ENCODE data around the gene MS4A4E. TPM values are rescaled to one million over a fixed set of nuclear protein-coding genes. Genes with fewer than 3 reads are reported as not detected.

The MS4A4E gene
- total RNA-seq, 4 donors from 2014 or later = 0.32 to 4.2 (median 0.88) TPM; not detected in 1

GRCh38 chr11:60170566-60170965 is 72.4 kb downstream of the MS4A4E start:
- 79 to 94% methylated on average over 1 of the region's 1 CpG for WGBS, 2 donors
- no peaks in the 10 kb centered on the region for H3K4me1 ChIP-seq
- peaks cover 0 to 6% (median 0%) of the 10 kb centered on the region in 3 donors for H3K9me3 ChIP-seq
- H3K4me3 ChIP-seq = no peak overlapping the region
- H3K27ac ChIP-seq = no peak overlapping the region
- DNase-seq = no peak
- intact Hi-C loops (cut with DNase I) = no loop called here
- no peak for TF ChIP-seq CTCF (IDR thresholded peaks at IDR 0.05)
- TF ChIP-seq POLR2A (IDR thresholded peaks at IDR 0.05) = no peak
- no peaks in the 10 kb centered on the region for H3K27me3 ChIP-seq
- no peaks in the 10 kb centered on the region for H3K36me3 ChIP-seq

- intact Hi-C loops (cut with DNase I) = no loop called here
- WGBS, 2 donors = 60 to 68% methylated on average over 6 of the region's 6 CpGs
- no peaks in the 10 kb centered on the region for H3K36me3 ChIP-seq
- H3K27me3 ChIP-seq = no peaks in the 10 kb centered on the region
- DNase-seq = no peak
- no peaks in the 10 kb centered on the region for H3K4me1 ChIP-seq
- peaks cover 0 to 6% (median 0%) of the 10 kb centered on the region in 3 donors for H3K9me3 ChIP-seq
- no peak overlapping the region for H3K4me3 ChIP-seq
- TF ChIP-seq CTCF (IDR thresholded peaks at IDR 0.05) (peak in 2 of 6 experiments; percentile 9 to 30), POLR2A (IDR thresholded peaks at IDR 0.05) (no peak)
- H3K27ac ChIP-seq = no peak overlapping the region
Observed at GRCh38 chr11:60169264-60169915, 73.5 kb downstream of the MS4A4E start.

- Histone ChIP-seq H3K9me3 (peaks cover 0 to 6% (median 0%) of the 10 kb centered on the region in 3 donors), H3K27me3 (no peaks in the 10 kb centered on the region), H3K27ac (no peak overlapping the region), H3K4me1 (no peaks in the 10 kb centered on the region), H3K36me3 (no peaks in the 10 kb centered on the region), H3K4me3 (no peak overlapping the region)
- intact Hi-C loops (cut with DNase I) = no loop called here
- no peak for TF ChIP-seq CTCF (IDR thresholded peaks at IDR 0.05)
- TF ChIP-seq POLR2A (IDR thresholded peaks at IDR 0.05) = no peak
- WGBS, 2 donors = 67 to 88% methylated on average over 5 to 6 of the region's 6 CpGs
- no peak for DNase-seq
Observed at GRCh38 chr11:60168306-60168705, 74.6 kb downstream of the MS4A4E start.

GRCh38 chr11:60165951-60166350 is 77.0 kb downstream of the MS4A4E start:
- no peaks in the 10 kb centered on the region for H3K27me3 ChIP-seq
- no peaks in the 10 kb centered on the region for H3K36me3 ChIP-seq
- H3K4me3 ChIP-seq = no peak overlapping the region
- TF ChIP-seq POLR2A (IDR thresholded peaks at IDR 0.05) (no peak), CTCF (IDR thresholded peaks at IDR 0.05) (no peak)
- no peak overlapping the region for H3K27ac ChIP-seq
- intact Hi-C loops (cut with DNase I) = no loop called here
- no peak for DNase-seq
- H3K4me1 ChIP-seq = no peaks in the 10 kb centered on the region
- H3K9me3 ChIP-seq = peaks cover 0 to 6% (median 0%) of the 10 kb centered on the region in 3 donors

GRCh38 chr11:60165538-60165937 is 77.4 kb downstream of the MS4A4E start:
- WGBS, 2 donors = 44 to 56% methylated on average over 2 of the region's 2 CpGs
- H3K36me3 ChIP-seq = no peaks in the 10 kb centered on the region
- no peaks in the 10 kb centered on the region for H3K4me1 ChIP-seq
- H3K27ac ChIP-seq = no peak overlapping the region
- H3K27me3 ChIP-seq = no peaks in the 10 kb centered on the region
- H3K4me3 ChIP-seq = no peak overlapping the region
- H3K9me3 ChIP-seq = peaks cover 0 to 6% (median 0%) of the 10 kb centered on the region in 3 donors
- no peak for TF ChIP-seq POLR2A (IDR thresholded peaks at IDR 0.05)
- no peak for TF ChIP-seq CTCF (IDR thresholded peaks at IDR 0.05)
- intact Hi-C loops (cut with DNase I) = no loop called here
- DNase-seq = no peak
